ENCODE measurements around the gene PDE4D. TPM values are rescaled to one million over a fixed set of nuclear protein-coding genes. Genes with fewer than 3 reads are reported as not detected.

Gene PDE4D
- total and polyA plus RNA-seq, 10 of the 15 experiments (the other 5 are each of a cell fraction or from before 2014, with no cell fraction given), result 0.87 to 4.1 (median 2.2) TPM

DNA sequence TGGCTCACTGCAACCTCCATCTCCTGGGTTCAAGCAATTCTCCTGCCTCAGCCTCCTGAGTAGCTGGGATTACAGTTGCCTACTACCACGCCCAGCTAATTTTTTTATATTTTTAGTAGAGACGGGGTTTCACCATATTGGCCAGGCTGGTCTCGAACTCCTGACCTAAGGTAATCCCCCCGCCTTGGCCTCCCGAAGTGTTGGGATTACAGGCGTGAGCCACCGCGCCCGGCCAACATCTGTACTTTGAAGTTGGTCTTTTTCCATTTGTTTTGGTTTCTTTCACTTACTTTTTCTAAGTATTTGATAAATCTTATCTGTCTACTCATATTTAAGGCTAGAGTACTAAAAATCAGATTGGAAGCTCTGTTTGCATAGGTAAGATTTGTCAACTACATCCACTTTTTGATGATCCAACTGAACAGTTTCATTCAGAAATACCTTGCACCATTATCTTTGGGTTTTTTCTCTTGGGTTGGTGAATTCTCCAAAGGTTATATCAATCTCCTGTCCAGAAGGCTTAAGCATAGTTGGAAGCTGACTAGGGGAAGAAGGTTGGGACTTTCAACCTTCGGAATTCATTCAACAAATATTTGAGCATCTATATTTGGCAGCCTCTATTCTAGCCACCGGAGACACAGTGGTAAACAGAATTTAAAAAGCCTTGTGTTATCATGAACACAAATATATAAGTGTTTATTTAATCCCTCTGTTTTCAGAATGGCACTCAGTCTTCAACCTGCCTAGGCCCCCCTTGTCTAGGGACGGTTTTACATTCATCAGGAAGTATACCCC is 821.6 kb downstream of the PDE4D start:
- ChIA-PET CTCF (no interaction called here), RAD21 (ENCODE audit: unreplicated experiment) (no interaction called here), POLR2A (interaction anchor here (0.6 kb wide), 1 partner anchor 1182 kb away, joined by 3 read pairs; no protein-coding TSS in a partner anchor), SMC1A (ENCODE audit: uncharacterized antibody, unreplicated experiment) (no interaction called here)
- H3K4me3 ChIP-seq, result no peak overlapping the region
- no peak overlapping the region for H3K9ac ChIP-seq (ENCODE audit: control insufficient read depth, insufficient read depth, low read length)
- ATAC-seq (no peak), DNase-seq (ENCODE audit: low read depth, low spot score) (no peak), FAIRE-seq (no peak)
- H3K79me2 ChIP-seq (ENCODE audit: control insufficient read depth, insufficient read depth, low read length), result no peaks in the 10 kb centered on the region
- no peaks in the 10 kb centered on the region for H3K27me3 ChIP-seq (replicated peaks in 1 of 2; ENCODE audit: control insufficient read depth in 2 of 2, insufficient read depth in 2 of 2, low read length in 1 of 2)
- 56% methylated on average over 11 of the region's 12 CpGs for WGBS (ENCODE audit: insufficient coverage, insufficient replicate concordance, low lambda C conversion rate, missing lambda C conversion rate)
- H3K4me2 ChIP-seq (ENCODE audit: control insufficient read depth, insufficient read depth), result no peak overlapping the region
- no peaks in the 10 kb centered on the region for H3K4me1 ChIP-seq (ENCODE audit: control insufficient read depth, insufficient read depth, low read length)
- no peak overlapping the region for H2AFZ ChIP-seq (ENCODE audit: control insufficient read depth, low read depth, low read length)
- H3K9me3 ChIP-seq (replicated peaks; ENCODE audit: control insufficient read depth, insufficient read depth, low read length), result no peaks in the 10 kb centered on the region
- intact Hi-C loops (cut with micrococcal nuclease; ENCODE audit: unreplicated experiment) (no loop called here), in situ Hi-C loops (cut with MboI) (no loop called here)
- H3K27ac ChIP-seq (ENCODE audit: control insufficient read depth, insufficient read depth), result no peak overlapping the region
- BruUV-seq (replicated peaks), result no TSS peak
- no peaks in the 10 kb centered on the region for H4K20me1 ChIP-seq (ENCODE audit: control insufficient read depth, insufficient read depth)
- no peaks in the 10 kb centered on the region for H3K36me3 ChIP-seq (ENCODE audit: control insufficient read depth in 2 of 2, insufficient read depth in 2 of 2, low read length in 1 of 2)
- TF ChIP-seq BCL11A (IDR thresholded peaks at IDR 0.05; ENCODE audit: low read depth, low read length) (no peak), POLR2AphosphoS5 (IDR thresholded peaks at IDR 0.05; ENCODE audit: low read length) (no peak), TBL1XR1 (IDR thresholded peaks at IDR 0.05; ENCODE audit: low read depth, low read length) (no peak), POU2F2 (IDR thresholded peaks at IDR 0.05; ENCODE audit: borderline replicate concordance, low read depth, low read length) (no peak), IRF4 (IDR thresholded peaks at IDR 0.05; ENCODE audit: low read depth, low read length) (no peak), SIX5 (IDR thresholded peaks at IDR 0.05; ENCODE audit: low read depth, low read length, severe bottlenecking) (no peak), RELA (IDR thresholded peaks at IDR 0.05; ENCODE audit: borderline replicate concordance, partially characterized antibody) (no peak), FOS (IDR thresholded peaks at IDR 0.05; ENCODE audit: borderline replicate concordance, extremely low read depth, insufficient read length) (no peak), NR2C1 (IDR thresholded peaks at IDR 0.05) (no peak), CBFB (IDR thresholded peaks at IDR 0.05; ENCODE audit: low read depth) (no peak), FOXK2 (IDR thresholded peaks at IDR 0.05) (no peak), DPF2 (IDR thresholded peaks at IDR 0.05) (no peak)
- TF ChIP-seq, protein P1, sequence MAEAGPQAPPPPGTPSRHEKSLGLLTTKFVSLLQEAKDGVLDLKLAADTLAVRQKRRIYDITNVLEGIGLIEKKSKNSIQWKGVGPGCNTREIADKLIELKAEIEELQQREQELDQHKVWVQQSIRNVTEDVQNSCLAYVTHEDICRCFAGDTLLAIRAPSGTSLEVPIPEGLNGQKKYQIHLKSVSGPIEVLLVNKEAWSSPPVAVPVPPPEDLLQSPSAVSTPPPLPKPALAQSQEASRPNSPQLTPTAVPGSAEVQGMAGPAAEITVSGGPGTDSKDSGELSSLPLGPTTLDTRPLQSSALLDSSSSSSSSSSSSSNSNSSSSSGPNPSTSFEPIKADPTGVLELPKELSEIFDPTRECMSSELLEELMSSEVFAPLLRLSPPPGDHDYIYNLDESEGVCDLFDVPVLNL (IDR thresholded peaks at IDR 0.05; ENCODE audit: low read depth, low read length), result no peak
- TF ChIP-seq, protein P2, sequence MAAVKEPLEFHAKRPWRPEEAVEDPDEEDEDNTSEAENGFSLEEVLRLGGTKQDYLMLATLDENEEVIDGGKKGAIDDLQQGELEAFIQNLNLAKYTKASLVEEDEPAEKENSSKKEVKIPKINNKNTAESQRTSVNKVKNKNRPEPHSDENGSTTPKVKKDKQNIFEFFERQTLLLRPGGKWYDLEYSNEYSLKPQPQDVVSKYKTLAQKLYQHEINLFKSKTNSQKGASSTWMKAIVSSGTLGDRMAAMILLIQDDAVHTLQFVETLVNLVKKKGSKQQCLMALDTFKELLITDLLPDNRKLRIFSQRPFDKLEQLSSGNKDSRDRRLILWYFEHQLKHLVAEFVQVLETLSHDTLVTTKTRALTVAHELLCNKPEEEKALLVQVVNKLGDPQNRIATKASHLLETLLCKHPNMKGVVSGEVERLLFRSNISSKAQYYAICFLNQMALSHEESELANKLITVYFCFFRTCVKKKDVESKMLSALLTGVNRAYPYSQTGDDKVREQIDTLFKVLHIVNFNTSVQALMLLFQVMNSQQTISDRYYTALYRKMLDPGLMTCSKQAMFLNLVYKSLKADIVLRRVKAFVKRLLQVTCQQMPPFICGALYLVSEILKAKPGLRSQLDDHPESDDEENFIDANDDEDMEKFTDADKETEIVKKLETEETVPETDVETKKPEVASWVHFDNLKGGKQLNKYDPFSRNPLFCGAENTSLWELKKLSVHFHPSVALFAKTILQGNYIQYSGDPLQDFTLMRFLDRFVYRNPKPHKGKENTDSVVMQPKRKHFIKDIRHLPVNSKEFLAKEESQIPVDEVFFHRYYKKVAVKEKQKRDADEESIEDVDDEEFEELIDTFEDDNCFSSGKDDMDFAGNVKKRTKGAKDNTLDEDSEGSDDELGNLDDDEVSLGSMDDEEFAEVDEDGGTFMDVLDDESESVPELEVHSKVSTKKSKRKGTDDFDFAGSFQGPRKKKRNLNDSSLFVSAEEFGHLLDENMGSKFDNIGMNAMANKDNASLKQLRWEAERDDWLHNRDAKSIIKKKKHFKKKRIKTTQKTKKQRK (IDR thresholded peaks at IDR 0.05; ENCODE audit: low read depth, low read length), result no peak
- TF ChIP-seq, protein P3, sequence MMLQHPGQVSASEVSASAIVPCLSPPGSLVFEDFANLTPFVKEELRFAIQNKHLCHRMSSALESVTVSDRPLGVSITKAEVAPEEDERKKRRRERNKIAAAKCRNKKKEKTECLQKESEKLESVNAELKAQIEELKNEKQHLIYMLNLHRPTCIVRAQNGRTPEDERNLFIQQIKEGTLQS (IDR thresholded peaks at IDR 0.05; ENCODE audit: borderline replicate concordance, extremely low read depth, low read depth, low read length), result no peak
- TF ChIP-seq, protein P4, sequence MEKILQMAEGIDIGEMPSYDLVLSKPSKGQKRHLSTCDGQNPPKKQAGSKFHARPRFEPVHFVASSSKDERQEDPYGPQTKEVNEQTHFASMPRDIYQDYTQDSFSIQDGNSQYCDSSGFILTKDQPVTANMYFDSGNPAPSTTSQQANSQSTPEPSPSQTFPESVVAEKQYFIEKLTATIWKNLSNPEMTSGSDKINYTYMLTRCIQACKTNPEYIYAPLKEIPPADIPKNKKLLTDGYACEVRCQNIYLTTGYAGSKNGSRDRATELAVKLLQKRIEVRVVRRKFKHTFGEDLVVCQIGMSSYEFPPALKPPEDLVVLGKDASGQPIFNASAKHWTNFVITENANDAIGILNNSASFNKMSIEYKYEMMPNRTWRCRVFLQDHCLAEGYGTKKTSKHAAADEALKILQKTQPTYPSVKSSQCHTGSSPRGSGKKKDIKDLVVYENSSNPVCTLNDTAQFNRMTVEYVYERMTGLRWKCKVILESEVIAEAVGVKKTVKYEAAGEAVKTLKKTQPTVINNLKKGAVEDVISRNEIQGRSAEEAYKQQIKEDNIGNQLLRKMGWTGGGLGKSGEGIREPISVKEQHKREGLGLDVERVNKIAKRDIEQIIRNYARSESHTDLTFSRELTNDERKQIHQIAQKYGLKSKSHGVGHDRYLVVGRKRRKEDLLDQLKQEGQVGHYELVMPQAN (conservative IDR thresholded peaks at IDR 0.05), result no peak
- TF ChIP-seq, protein P5, sequence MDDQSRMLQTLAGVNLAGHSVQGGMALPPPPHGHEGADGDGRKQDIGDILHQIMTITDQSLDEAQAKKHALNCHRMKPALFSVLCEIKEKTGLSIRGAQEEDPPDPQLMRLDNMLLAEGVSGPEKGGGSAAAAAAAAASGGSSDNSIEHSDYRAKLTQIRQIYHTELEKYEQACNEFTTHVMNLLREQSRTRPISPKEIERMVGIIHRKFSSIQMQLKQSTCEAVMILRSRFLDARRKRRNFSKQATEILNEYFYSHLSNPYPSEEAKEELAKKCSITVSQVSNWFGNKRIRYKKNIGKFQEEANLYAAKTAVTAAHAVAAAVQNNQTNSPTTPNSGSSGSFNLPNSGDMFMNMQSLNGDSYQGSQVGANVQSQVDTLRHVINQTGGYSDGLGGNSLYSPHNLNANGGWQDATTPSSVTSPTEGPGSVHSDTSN (IDR thresholded peaks at IDR 0.05; ENCODE audit: insufficient replicate concordance, low read depth, low read length), result no peak

Measured in GM12878 (cell line).